Ovary (tissue), 9 donors: ENCODE results near the gene COL15A1. TPM values are rescaled to one million over a fixed set of nuclear protein-coding genes. Genes with fewer than 3 reads are reported as not detected.
A peak's percentile ranks its signal among the peaks of the same experiment; 100 is the strongest.

Source experiments
- DNase-seq, 5 donors: peaks; one replicate each; pipeline ENCODE4 v3.0.0-alpha.2; 2019 to 2020
- H3K27ac ChIP-seq, 2 donors: fragments of 200-600 bp; one replicate each; pipeline versions ENCODE4 v1.5.1 to v1.8.0; 2019 to 2022
- H3K27me3 ChIP-seq: fragments of 200-600 bp; one replicate; pipeline ENCODE4 v1.8.0; 2022
- H3K36me3 ChIP-seq: fragments of 200-600 bp; sonication (generic); one replicate; pipeline ENCODE4 v1.5.1; 2019
- H3K4me1 ChIP-seq: one replicate; pipeline ENCODE4 v1.8.1; 2013; ENCODE audit warnings: mild to moderate bottlenecking, moderate library complexity; ENCODE audit not compliant: insufficient read depth
- H3K4me3 ChIP-seq: fragments of 200-600 bp; sonication (generic); one replicate; pipeline ENCODE4 v1.5.1; 2017
- H3K9me3 ChIP-seq, 2 donors: fragments of 200-600 bp in 1 of 2; sonication (generic) in 1 of 2; one replicate each; pipeline versions ENCODE4 v1.5.1 to v1.8.1; 2013 to 2019; ENCODE audit warnings: mild to moderate bottlenecking in 1 of 2, moderate library complexity in 1 of 2
- CTCF ChIP-seq, 3 donors: fragments of 450-650 bp in 2 of 3; fragments of 200-600 bp in 1 of 3; IDR thresholded peaks; one replicate each; pipeline versions ENCODE4 v1.5.1 to v1.8.0; 2016 to 2022; ENCODE audit warnings: antibody characterized with exemption in 3 of 3, mild to moderate bottlenecking in 1 of 3
- EP300 ChIP-seq: sonication (generic); formaldehyde crosslinking; IDR thresholded peaks from one replicate; pipeline ENCODE4 v1.6.1; 2017; ENCODE audit warnings: antibody characterized with exemption
- POLR2A ChIP-seq: fragments of 450-650 bp; IDR thresholded peaks from one replicate; pipeline ENCODE4 v1.6.1; 2017; ENCODE audit warnings: antibody characterized with exemption, mild to moderate bottlenecking, moderate library complexity
- WGBS, 3 donors: extraction: QIAGEN DNeasy Blood & Tissue Kit in 1 of 3; methylation state at CpG; one replicate each; pipeline versions ENCODE4 v1.1.5 to v1.1.7; 2013 to 2017; 5-methylcytosine and 5-hydroxymethylcytosine counted together
- intact Hi-C, 4 donors: fragments of 100-400 bp; cut with DNase I; formaldehyde crosslinking; loops; one replicate each; pipeline versions ENCODE4 v1.11.0 to v1.15.1; 2022 to 2023
- polyA plus RNA-seq, 2 donors: library from polyadenylated mRNA; stranded (reverse); fragments of 200-250 nt in 1 of 2; fragments of 350-450 nt in 1 of 2; fragmentation: Illumina TruSeq in 1 of 2; extraction: RNeasy Lipid Tissue Mini Kit (QIAGEN cat#74804) in 1 of 2; gene quantifications; one replicate each; pipeline ENCODE4 v1.2.3, GENCODE V29; 2013 to 2014
- total RNA-seq, 7 donors: library from RNA; depleted of rRNA in 2 of 7; stranded (reverse); fragments of >200 nt in 2 of 7; fragmentation: NEBNext Ultra II Directional in 3 of 7; extraction: Animal tissue kit (Norgen Biotek cat#: 25700) in 3 of 7; gene quantifications; one replicate each; pipeline versions ENCODE4 v1.1.0 to v1.2.4, GENCODE V29; 2016 to 2023
- donor health status: DM: no; HTN: no; CAD: no; lungs with moderate emphysema.
- donor health status: DM: no; HTN: no; CAD: no.
- donor health status: Bipolar disorder and iron deficiency.
- donor health status: DM: yes; HTN: yes; CAD: no.
- donor health status: DM: no; HTN: no; CAD: no.
- donor health status: DM: yes; HTN: yes; CAD: no.

The COL15A1 gene
- total and polyA plus RNA-seq, 9 donors: 12.8 to 195 (median 48.6) TPM

- Histone ChIP-seq H3K4me1 (peaks cover 5% of the 10 kb centered on the region), H3K9me3 (no peaks in the 10 kb centered on the region), H3K27me3 (no peaks in the 10 kb centered on the region), H3K27ac (no peak overlapping the region), H3K4me3 (no peak overlapping the region), H3K36me3 (no peaks in the 10 kb centered on the region)
- no peak for DNase-seq
- intact Hi-C loops: no loop called here
- 91 to 95% (median 94%) methylated on average over 3 of the region's 3 CpGs for WGBS, 3 donors
- TF ChIP-seq POLR2A (no peak), EP300 (no peak), CTCF (IDR thresholded peaks at IDR 0.05) (no peak)
Measured at GRCh38 chr9:98955259-98955658, 11.6 kb downstream of the COL15A1 start.

GRCh38 chr9:98957826-98958225 lies 14.1 kb downstream of the COL15A1 start:
- intact Hi-C loops: no loop called here
- no peak for TF ChIP-seq CTCF (IDR thresholded peaks at IDR 0.05)
- TF ChIP-seq EP300: no peak
- Histone ChIP-seq H3K27me3 (no peaks in the 10 kb centered on the region), H3K27ac (peak overlapping the region; percentile 11 to 26), H3K9me3 (no peaks in the 10 kb centered on the region), H3K36me3 (no peaks in the 10 kb centered on the region), H3K4me3 (no peak overlapping the region), H3K4me1 (peaks cover 5% of the 10 kb centered on the region)
- 89 to 94% (median 90%) methylated on average over 6 of the region's 6 CpGs for WGBS, 3 donors
- DNase-seq: peak in 2 of 5 donors; percentile 47 to 55

- DNase-seq: no peak
- WGBS, 3 donors: 18 to 23% (median 22%) methylated on average over 10 of the region's 10 CpGs
- no peaks in the 10 kb centered on the region for H3K36me3 ChIP-seq
- H3K9me3 ChIP-seq: no peaks in the 10 kb centered on the region
- no peak overlapping the region for H3K4me3 ChIP-seq
- intact Hi-C loops: no loop called here
- peaks cover 5% of the 10 kb centered on the region for H3K4me1 ChIP-seq
- no peaks in the 10 kb centered on the region for H3K27me3 ChIP-seq
- H3K27ac ChIP-seq: peak overlapping the region in 1 of 2 donors; percentile 26
- TF ChIP-seq POLR2A (no peak), CTCF (IDR thresholded peaks at IDR 0.05) (no peak), EP300 (no peak)
Measured at GRCh38 chr9:98958271-98958984, 14.7 kb downstream of the COL15A1 start.

- DNase-seq: no peak
- Histone ChIP-seq H3K9me3 (no peaks in the 10 kb centered on the region), H3K27ac (no peak overlapping the region), H3K36me3 (no peaks in the 10 kb centered on the region), H3K4me3 (no peak overlapping the region), H3K4me1 (peaks cover 9% of the 10 kb centered on the region), H3K27me3 (no peaks in the 10 kb centered on the region)
- WGBS, 3 donors: 85 to 93% (median 93%) methylated on average over 3 of the region's 3 CpGs
- TF ChIP-seq POLR2A (no peak), CTCF (IDR thresholded peaks at IDR 0.05) (no peak), EP300 (no peak)
- intact Hi-C loops: no loop called here
Measured at GRCh38 chr9:98960409-98960808, 16.7 kb downstream of the COL15A1 start.
